K562 (cell line): Measurements from ENCODE around the gene PACRG. TPM values are rescaled to one million over a fixed set of nuclear protein-coding genes. Genes with fewer than 3 reads are reported as not detected.

Experiments
- ATAC-seq: fragments of 200-7000 bp; cut with Tn5 transposase; 3 replicates; pipeline ENCODE4 v1.9.1; 2020; ENCODE audit warnings: moderate library complexity
- BruUV-seq: library from RNA; stranded (reverse); fragments of 400-500 nt; replicated peaks from 2 replicates; lab custom pipeline; 2021; lab: Mats Ljungman, UMichigan
- CTCF ChIA-PET: fragments of 300-600 bp; formaldehyde crosslinking; extraction: SDS; loops from one replicate; lab custom pipeline; 2021; ENCODE audit warnings: low intra/inter-chr PET ratio; lab: Yijun Ruan, JAX
- POLR2A ChIA-PET: fragments of 300-600, 350-650 bp; sonication (Branson Sonifier 250); formaldehyde crosslinking; extraction: SDS; loops from one replicate; lab custom pipeline; 2021; ENCODE audit warnings: antibody characterized with exemption, inconsistent platforms; lab: Yijun Ruan, JAX
- DNase-seq, 4 experiments: peaks; one replicate each; pipeline versions ENCODE4 v3.0.0 to v3.0.0-alpha.2; 2011 to 2018; ENCODE audit warnings: low spot score in 3 of 4, mixed read lengths in 3 of 4; ENCODE audit errors: extremely low read depth in 1 of 4
- FAIRE-seq: peaks from 2 replicates; lab custom pipeline; 2011; peaks lifted over from hg19 to GRCh38; lab: Jason Lieb, UNC
- H2AFZ ChIP-seq: 2 replicates; pipeline ENCODE4 v1.6.0; 2011; ENCODE audit warnings: low read depth, low read length, control low read depth, inconsistent platforms
- H3K27ac ChIP-seq: fragments of 200-600 bp; 3 replicates; pipeline ENCODE4 v1.8.0; 2011; ENCODE audit warnings: low read depth, mild to moderate bottlenecking, control low read depth, inconsistent platforms, low read length, moderate library complexity, mixed read lengths; ENCODE audit errors: extremely low read depth
- H3K27me3 ChIP-seq, 2 experiments: fragments of 300-600 bp in 1 of 2; 2 replicates in 1 of 2; 3 replicates in 1 of 2; pipeline versions ENCODE4 v1.6.0 to v1.8.0; 2011; ENCODE audit warnings: inconsistent platforms in 2 of 2, low read length in 2 of 2, mild to moderate bottlenecking in 1 of 2, mixed read lengths in 1 of 2, moderate library complexity in 1 of 2; ENCODE audit not compliant: control insufficient read depth in 2 of 2, insufficient read depth in 2 of 2
- H3K36me3 ChIP-seq: fragments of 300-600 bp; 3 replicates; pipeline ENCODE4 v1.8.0; 2011; ENCODE audit warnings: mild to moderate bottlenecking, low read length, inconsistent platforms; ENCODE audit not compliant: control insufficient read depth, insufficient read depth
- H3K4me1 ChIP-seq, 2 experiments: fragments of 200-600 bp in 1 of 2; replicated peaks in 1 of 2; 2 replicates in 1 of 2; 3 replicates in 1 of 2; pipeline versions ENCODE4 v1.5.1 to v1.8.0; 2011; ENCODE audit warnings: inconsistent platforms in 2 of 2, low read length in 2 of 2, mild to moderate bottlenecking in 1 of 2, mixed read lengths in 1 of 2, moderate library complexity in 1 of 2; ENCODE audit not compliant: control insufficient read depth in 2 of 2, insufficient read depth in 2 of 2
- H3K4me2 ChIP-seq: 2 replicates; pipeline ENCODE4 v1.6.1; 2011; ENCODE audit warnings: low read length, control low read depth, inconsistent platforms, mixed read lengths; ENCODE audit not compliant: insufficient read depth
- H3K4me3 ChIP-seq: fragments of 200-600 bp; sonication (generic), shearing (Covaris generic); 2 replicates; pipeline ENCODE4 v1.5.1; 2016; ENCODE audit warnings: control low read depth, inconsistent platforms
- H3K79me2 ChIP-seq: fragments of 200-600 bp; 3 replicates; pipeline ENCODE4 v1.8.0; 2011; ENCODE audit warnings: low read length, inconsistent platforms; ENCODE audit not compliant: control insufficient read depth, insufficient read depth
- H3K9ac ChIP-seq, 2 experiments: 2 replicates each; pipeline versions ENCODE4 v1.6.0 to v1.6.1; 2011; ENCODE audit warnings: low read depth in 2 of 2, low read length in 2 of 2, control low read depth in 1 of 2, inconsistent platforms in 1 of 2, mild to moderate bottlenecking in 1 of 2, mixed read lengths in 1 of 2; ENCODE audit not compliant: insufficient read depth in 1 of 2
- H3K9me1 ChIP-seq: one replicate; pipeline ENCODE4 v1.6.0; 2011; ENCODE audit warnings: inconsistent platforms, mild to moderate bottlenecking, low read length, moderate library complexity; ENCODE audit not compliant: control insufficient read depth, insufficient read depth
- H3K9me3 ChIP-seq: replicated peaks from 2 replicates; pipeline ENCODE4 v1.5.1; 2011; ENCODE audit warnings: low read depth, low read length, inconsistent platforms; ENCODE audit not compliant: control insufficient read depth, insufficient read depth
- H4K20me1 ChIP-seq: replicated peaks from 2 replicates; pipeline ENCODE4 v1.6.1; 2011; ENCODE audit warnings: low read length, inconsistent platforms, mixed read lengths; ENCODE audit not compliant: control insufficient read depth, insufficient read depth
- BRF1 ChIP-seq: IDR thresholded peaks from 3 replicates; pipeline ENCODE4 v1.6.1; 2011; ENCODE audit warnings: borderline replicate concordance, mild to moderate bottlenecking; ENCODE audit not compliant: insufficient read length; ENCODE audit errors: extremely low read depth
- MAFF ChIP-seq: IDR thresholded peaks from 2 replicates; pipeline ENCODE4 v1.6.1; 2012; ENCODE audit warnings: low read length, improper control_type of control experiment
- NONO ChIP-seq, 2 experiments: fragments of 200-400 bp in 1 of 2; fragments of 450-650 bp in 1 of 2; formaldehyde crosslinking in 1 of 2; IDR thresholded peaks; 2 replicates each; pipeline ENCODE4 v1.6.1; 2017; ENCODE audit warnings: low read depth in 2 of 2, mild to moderate bottlenecking in 2 of 2, moderate library complexity in 2 of 2, low read length in 1 of 2
- TCF3 ChIP-seq: sonication (generic); formaldehyde crosslinking; IDR thresholded peaks from 2 replicates; pipeline ENCODE4 v1.4.0; 2020; ENCODE audit warnings: mild to moderate bottlenecking, missing genetic modification reagents
- XRCC4 ChIP-seq: IDR thresholded peaks from one replicate; pipeline ENCODE4 v1.6.1; 2011; ENCODE audit not compliant: insufficient read depth, insufficient read length; ENCODE audit errors: extremely low read depth
- ZNF12 ChIP-seq: sonication (generic); formaldehyde crosslinking; IDR thresholded peaks from 2 replicates; pipeline ENCODE4 v1.4.0; 2020; ENCODE audit warnings: mild to moderate bottlenecking, missing genetic modification reagents
- ZNF830 ChIP-seq: fragments of 250-450 bp; sonication (Bioruptor Pico); IDR thresholded peaks from 2 replicates; pipeline ENCODE4 v1.5.0; 2021; ENCODE audit warnings: mild to moderate bottlenecking
- in situ Hi-C: fragments of 300-500 bp; cut with MboI; formaldehyde crosslinking; loops from 4 replicates; pipeline ENCODE4 v1.15.0; 2018; ENCODE audit warnings: inconsistent platforms, mixed read lengths
- intact Hi-C: fragments of 100-400 bp; cut with micrococcal nuclease; formaldehyde crosslinking; loops from 2 replicates; pipeline ENCODE4 v1.14.2; 2022
- polyA plus RNA-seq, 8 experiments: library from polyadenylated mRNA; depleted of rRNA in 4 of 8; stranded (reverse) in 5 of 8; unstranded in 3 of 8; fragments of >200 nt; fragmentation: Nextera tagmentation in 2 of 8; fragmentation: Illumina TruSeq in 1 of 8; extraction: Ambion mirVana in 2 of 8; extraction: Trizol in 1 of 8; gene quantifications; 2 replicates each; pipeline versions ENCODE4 v1.2.1 to v1.2.3, GENCODE V29; 2011 to 2014; ENCODE audit warnings: inconsistent platforms in 1 of 8, missing spikeins in 1 of 8
- total RNA-seq, 7 experiments: library from RNA; depleted of rRNA in 6 of 7; stranded (reverse); fragments of >200 nt in 6 of 7; fragmentation: Illumina TruSeq in 2 of 7; extraction: Trizol in 2 of 7; gene quantifications; 2 replicates each; pipeline versions ENCODE4 v1.2.1 to v1.2.3, GENCODE V29; 2011 to 2021; ENCODE audit warnings: low replicate concordance in 1 of 7
- TF ChIP-seq, protein P1 (sequence below): IDR thresholded peaks from 2 replicates; pipeline ENCODE4 v1.6.1; 2011; ENCODE audit not compliant: insufficient read length; ENCODE audit errors: extremely low read depth
- TF ChIP-seq, protein P2 (sequence below), 2 experiments: fragments of 450-650 bp in 1 of 2; sonication (generic) in 1 of 2; formaldehyde crosslinking in 1 of 2; IDR thresholded peaks; 2 replicates each; pipeline versions ENCODE4 v1.7.1 to v1.9.0; 2016 to 2022; ENCODE audit warnings: inconsistent platforms in 1 of 2, mild to moderate bottlenecking in 1 of 2, missing genetic modification reagents in 1 of 2

The PACRG gene
- total and polyA plus RNA-seq, 9 of the 15 experiments (the other 6 are each of a cell fraction or from before 2014, with no cell fraction given) = 0.04 TPM; not detected in 8

DNA sequence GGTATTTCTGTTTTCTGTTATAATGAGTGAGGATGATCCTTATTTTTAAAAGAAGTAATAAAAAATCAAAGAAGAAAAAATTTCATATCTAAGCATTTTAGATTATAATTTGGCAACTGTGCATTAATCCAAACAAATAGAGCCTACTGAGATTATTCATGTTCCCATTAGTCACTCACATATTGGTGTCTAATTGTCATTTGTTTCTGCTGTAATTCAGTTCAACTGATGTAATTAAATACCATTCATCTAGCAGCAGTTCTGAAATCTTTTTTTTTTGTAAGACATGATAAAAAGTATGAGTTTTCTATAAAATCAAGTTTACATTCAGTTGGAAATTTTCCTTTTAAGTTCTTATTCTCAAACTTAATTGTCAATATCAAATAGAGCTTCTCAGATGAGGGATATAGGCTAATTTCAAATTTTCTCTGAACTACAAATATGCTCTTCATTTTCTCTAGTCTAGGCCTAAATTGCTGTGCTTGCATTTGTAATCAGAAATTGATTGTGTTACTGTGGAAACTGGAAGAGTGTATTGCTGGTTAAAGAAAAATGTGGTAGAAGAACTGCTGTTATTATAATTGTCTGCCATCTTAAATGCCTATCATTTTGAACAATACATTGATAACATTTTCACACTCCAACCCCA, 23.6 kb downstream of the PACRG start:
- DNase-seq (no peak), ATAC-seq (no peak), FAIRE-seq (no peak)
- Histone ChIP-seq H3K9ac (no peak overlapping the region), H3K4me3 (no peak overlapping the region), H3K79me2 (no peaks in the 10 kb centered on the region), H2AFZ (no peak overlapping the region), H3K27ac (no peak overlapping the region), H3K9me3 (no peaks in the 10 kb centered on the region), H3K4me2 (no peak overlapping the region), H3K4me1 (no peaks in the 10 kb centered on the region), H3K36me3 (no peaks in the 10 kb centered on the region), H3K27me3 (no peaks in the 10 kb centered on the region), H4K20me1 (no peaks in the 10 kb centered on the region), H3K9me1 (no peaks in the 10 kb centered on the region)
- POLR2A ChIA-PET = no interaction called here
- in situ Hi-C loops = no loop called here
- no peak for TF ChIP-seq XRCC4
- no peak for TF ChIP-seq MAFF
- TF ChIP-seq NONO (IDR thresholded peaks at IDR 0.05; ENCODE audit: low read depth in 2 of 2, low read length in 1 of 2) = no peak
- TF ChIP-seq TCF3 (CRISPR knock-in tag) = no peak
- no peak for TF ChIP-seq ZNF830 (CRISPR knock-in tag)
- TF ChIP-seq ZNF12 (CRISPR knock-in tag) = no peak
- TF ChIP-seq, protein P1, sequence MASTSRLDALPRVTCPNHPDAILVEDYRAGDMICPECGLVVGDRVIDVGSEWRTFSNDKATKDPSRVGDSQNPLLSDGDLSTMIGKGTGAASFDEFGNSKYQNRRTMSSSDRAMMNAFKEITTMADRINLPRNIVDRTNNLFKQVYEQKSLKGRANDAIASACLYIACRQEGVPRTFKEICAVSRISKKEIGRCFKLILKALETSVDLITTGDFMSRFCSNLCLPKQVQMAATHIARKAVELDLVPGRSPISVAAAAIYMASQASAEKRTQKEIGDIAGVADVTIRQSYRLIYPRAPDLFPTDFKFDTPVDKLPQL = no peak
- TF ChIP-seq BRF1 = no peak
- TF ChIP-seq, protein P2, sequence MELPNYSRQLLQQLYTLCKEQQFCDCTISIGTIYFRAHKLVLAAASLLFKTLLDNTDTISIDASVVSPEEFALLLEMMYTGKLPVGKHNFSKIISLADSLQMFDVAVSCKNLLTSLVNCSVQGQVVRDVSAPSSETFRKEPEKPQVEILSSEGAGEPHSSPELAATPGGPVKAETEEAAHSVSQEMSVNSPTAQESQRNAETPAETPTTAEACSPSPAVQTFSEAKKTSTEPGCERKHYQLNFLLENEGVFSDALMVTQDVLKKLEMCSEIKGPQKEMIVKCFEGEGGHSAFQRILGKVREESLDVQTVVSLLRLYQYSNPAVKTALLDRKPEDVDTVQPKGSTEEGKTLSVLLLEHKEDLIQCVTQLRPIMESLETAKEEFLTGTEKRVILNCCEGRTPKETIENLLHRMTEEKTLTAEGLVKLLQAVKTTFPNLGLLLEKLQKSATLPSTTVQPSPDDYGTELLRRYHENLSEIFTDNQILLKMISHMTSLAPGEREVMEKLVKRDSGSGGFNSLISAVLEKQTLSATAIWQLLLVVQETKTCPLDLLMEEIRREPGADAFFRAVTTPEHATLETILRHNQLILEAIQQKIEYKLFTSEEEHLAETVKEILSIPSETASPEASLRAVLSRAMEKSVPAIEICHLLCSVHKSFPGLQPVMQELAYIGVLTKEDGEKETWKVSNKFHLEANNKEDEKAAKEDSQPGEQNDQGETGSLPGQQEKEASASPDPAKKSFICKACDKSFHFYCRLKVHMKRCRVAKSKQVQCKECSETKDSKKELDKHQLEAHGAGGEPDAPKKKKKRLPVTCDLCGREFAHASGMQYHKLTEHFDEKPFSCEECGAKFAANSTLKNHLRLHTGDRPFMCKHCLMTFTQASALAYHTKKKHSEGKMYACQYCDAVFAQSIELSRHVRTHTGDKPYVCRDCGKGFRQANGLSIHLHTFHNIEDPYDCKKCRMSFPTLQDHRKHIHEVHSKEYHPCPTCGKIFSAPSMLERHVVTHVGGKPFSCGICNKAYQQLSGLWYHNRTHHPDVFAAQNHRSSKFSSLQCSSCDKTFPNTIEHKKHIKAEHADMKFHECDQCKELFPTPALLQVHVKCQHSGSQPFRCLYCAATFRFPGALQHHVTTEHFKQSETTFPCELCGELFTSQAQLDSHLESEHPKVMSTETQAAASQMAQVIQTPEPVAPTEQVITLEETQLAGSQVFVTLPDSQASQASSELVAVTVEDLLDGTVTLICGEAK (IDR thresholded peaks at IDR 0.05) = no peak
- TF ChIP-seq, protein P2 (CRISPR knock-in tag; IDR thresholded peaks at IDR 0.05) = no peak
- CTCF ChIA-PET = no interaction called here
- no TSS peak for BruUV-seq
- intact Hi-C loops = no loop called here
